ENCODE data around the gene CBY3.
"Not testable (repeated sequence)": the region's sequence is repeated elsewhere in the genome, so short reads cannot be mapped to it uniquely, and the experiment has no call there.

CBY3 gene

GRCh38 chr5:179668391-179668790 lies 12.4 kb downstream of the CBY3 start:
- no peak for DNase-seq

DNA sequence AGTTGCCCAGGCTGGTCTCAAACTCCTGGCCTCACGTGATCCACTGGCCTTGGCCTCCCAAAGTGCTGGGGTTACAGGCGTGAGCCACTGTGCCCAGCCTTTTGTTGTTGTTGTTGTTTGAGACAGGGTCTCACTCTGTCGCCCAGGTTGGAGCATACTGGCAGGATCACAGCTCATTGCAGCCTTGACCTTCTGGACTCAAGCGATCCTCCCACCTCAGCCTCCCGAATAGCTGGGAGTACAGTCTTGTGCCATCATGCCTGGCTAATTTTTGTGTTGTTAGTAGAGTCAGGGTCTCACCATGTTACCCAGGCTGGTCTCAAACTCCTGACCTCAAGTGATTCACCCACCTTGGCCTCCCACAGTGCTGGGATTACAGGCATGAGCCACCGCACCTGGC lies 19.2 kb downstream of the CBY3 start:
- not testable (repeated sequence) for DNase-seq

DNA sequence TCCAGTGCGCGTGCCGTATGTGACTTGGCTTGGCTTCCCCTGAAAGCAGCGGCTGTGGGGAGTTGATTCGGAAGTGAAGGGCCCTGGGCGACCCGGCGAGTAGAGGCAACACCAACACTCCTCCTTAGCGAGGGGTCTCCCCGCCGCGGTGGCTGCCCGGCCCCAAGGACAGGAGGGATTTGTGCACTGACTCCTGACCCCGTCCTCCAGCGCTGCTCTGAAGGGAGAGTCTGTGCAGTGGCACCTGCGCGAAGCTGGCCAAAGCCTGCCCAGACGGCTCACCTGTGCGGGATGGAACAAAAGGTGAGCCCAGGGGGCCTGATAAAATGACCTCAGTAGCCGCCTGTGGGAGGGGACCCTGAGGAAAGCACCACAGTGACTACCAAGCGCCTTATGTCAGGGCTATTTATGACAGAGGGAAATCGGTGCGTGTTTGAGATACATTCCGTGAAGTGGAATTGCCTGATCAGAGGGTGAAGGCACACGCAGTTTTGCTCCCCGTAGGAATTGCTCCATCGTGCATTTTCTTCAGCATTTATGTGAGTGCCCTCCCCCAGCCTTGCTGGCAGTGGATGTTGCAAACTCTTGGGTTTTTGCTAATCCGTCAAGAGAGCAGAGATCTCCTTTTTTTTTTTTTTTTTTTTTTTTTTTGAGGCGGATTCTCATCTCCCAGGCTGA lies 22.5 kb downstream of the CBY3 start:
- not testable (repeated sequence) for DNase-seq

DNA sequence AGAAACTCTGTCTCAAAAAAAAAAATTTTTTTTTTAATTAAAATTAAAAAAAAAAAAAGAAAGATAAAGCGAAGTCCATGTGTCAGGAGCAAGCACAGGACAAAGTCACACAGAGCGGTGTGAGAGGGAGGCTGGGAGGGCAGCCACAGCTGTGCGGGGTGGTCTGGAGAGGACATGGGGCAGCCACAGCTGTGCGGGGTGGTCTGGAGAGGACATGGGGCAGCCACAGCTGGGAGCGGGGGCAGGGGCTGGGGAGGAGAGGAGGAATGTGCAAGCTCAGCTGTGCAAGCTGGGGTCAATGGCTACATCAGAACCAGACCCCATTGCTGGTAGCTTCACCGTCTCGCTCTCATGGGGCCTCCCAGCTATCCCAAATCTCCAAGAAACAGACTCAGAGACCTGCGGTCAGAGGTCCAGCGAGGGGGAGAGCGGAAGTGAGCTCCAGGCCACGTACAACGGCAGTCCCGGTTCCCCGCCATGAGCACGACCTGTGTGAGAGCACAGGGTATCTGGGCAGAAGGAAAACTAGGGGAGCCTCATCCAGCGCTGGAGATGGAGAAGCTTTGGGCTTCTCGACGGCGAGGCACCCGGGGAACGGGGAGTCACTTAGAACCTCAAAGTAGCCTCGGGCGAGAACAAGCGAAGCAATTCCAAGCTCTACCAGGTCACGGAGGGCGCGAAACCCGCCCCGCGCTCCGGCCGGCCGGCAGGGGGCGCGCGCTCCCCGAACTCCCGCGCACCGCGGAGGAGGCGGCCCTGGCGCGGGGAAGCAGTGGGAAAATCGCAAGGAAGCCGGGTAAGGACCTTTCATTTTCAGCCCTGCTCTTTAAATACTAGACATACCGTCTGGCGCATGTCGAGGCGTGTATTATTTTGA lies 23.3 kb downstream of the CBY3 start:
- DNase-seq = not testable (repeated sequence)

DNA sequence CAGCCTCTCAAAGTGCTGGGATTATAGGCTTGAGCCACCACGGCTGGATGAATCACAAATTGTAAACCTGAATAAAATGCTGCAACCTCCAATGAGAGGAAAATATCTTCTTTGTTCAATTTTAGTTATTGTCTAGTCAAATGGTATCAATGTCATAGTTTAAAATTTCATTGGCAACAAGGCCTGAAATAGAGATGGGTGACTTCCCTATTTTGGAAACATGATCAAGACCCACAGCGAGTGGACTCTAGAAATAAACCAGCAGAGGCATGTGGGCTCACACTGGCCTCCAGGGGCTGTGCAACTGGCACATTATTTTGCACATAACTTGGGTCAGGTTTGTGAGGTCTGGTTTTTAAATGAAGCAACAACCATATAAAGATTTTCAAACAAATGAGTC lies 27.7 kb downstream of the CBY3 start:
- not testable (repeated sequence) for DNase-seq

GRCh38 chr5:179650245-179650644 lies 30.6 kb downstream of the CBY3 start:
- not testable (repeated sequence) for DNase-seq

DNA sequence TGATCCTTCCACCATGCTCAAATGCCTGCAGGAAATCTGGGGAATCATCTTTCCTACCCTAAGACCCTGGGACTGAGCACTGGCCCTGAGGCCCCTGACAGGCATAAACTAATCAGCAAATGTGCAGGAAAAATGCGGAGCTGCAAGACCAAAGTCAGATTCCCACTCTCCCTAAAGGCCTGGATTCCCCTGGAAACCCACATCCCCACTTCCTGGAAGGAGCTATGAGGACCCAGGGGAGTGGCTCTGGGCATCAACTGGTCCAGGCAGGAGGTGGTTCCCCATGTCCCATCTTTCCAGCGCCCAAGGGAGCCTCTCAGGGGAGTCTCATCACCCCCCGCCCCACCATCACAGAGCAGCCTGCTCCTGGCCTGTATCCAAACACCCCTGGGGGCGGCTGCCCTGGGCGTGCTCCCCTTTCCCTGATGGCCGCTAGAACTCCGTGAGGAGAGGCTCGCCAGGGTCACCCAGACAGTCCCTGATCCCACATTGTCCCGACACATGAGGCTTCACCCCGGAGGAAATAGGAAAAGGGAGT lies 31.6 kb downstream of the CBY3 start:
- DNase-seq = not testable (repeated sequence)

DNA sequence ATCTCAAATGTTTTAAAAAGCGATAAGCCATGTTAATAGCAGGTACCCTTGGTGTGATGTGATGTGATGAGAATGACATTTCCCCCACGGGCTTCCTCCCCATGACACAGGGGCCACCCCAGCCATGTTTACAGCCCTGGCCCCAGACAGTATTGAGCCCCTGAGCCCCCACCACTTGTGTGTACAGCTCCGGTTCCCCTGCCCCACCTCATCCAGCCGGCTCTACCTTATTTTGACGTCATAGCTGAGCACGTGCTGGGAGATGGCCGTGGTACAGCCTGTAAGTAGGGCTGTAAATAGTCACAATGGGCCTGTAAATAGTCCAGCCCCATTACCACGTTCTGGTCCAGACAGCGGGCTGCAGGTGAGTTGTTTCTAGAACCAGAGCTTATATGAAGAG lies 32.4 kb downstream of the CBY3 start:
- no peak for DNase-seq

- not testable (repeated sequence) for DNase-seq
These were observed 36.1 kb downstream of the CBY3 start for GRCh38 chr5:179644766-179645165.

DNA sequence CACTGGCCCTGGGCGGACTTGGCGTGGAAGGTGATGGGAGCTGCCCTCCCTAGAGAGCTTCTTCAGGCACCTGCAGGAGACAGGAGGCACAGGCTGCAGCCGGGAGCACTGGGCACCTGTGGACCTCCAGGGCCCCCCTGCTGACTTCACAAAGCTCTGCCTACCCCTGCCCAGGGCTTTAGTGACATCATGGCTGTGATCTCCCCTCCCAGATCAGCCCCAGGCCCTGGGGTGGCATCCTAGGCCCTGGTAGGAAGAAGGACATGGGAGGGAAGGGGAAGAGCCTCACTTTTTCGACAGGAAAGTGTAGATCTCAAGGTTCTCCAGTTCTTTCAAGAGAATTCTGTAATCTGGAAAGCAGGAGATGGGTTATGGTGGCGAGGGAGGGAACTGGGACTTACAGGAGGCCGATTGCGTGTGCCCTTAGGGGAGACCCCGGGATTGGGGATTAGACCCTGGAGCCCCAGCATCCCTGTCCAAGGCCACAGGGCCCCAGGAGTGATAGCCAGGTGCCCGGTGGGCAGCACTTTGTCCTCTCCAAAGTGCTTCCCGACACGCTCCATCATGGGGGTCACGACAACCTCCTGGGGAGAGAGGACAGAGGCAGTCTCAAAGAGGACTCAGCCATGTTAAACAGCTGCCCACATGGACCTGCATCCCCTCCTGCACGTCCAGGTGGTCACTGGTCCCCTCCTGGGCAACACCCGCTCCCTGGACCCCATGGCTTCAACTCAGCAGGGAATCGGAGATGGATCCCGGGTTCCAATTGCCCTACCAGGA lies 37.5 kb downstream of the CBY3 start:
- not testable (repeated sequence) for DNase-seq

DNA sequence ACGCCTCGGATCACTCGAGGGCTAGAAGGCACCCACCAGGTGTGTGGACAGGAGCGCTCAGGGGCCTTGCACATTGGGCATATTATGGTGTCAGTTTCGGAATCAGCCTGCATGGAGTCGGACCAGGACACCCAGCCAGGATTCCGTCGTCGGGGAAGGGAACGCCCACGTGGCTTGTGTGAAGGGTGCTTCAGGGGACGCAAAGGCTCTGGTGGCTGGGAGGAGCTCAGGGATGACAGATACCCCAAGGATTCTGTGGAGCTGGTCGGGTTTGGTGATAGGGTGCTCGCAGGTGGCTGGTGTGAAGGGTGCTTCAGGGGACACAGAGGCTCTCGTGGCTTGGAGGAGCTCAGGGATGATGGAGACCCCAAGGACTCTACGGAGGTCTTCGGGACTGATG lies 38.2 kb downstream of the CBY3 start:
- DNase-seq = not testable (repeated sequence)

- not testable (repeated sequence) for DNase-seq
These were observed 39.1 kb downstream of the CBY3 start for GRCh38 chr5:179641745-179642144.

DNA sequence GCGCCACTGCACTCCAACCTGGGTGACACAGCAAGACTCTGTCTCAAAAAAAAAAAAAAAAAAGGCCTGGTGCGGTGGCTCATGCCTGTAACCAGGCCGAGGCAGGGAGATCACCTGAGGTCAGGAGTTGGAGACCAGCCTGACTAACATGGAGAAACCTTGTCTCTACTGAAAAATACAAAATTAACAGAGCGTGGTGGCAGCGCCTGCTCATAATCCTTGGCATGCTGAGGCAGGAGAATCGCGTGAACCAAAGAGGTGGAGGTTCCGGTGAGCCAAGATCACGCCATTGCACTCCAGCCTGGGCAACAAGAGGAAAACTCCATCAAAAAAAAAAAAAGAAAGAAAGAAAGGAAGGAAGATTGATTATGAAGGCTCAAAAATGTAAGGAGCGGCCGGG lies 41.5 kb downstream of the CBY3 start:
- not testable (repeated sequence) for DNase-seq

GRCh38 chr5:179634370-179635172 lies 46.3 kb downstream of the CBY3 start:
- not testable (repeated sequence) for DNase-seq

- not testable (repeated sequence) for DNase-seq
These were observed 47.1 kb downstream of the CBY3 start for GRCh38 chr5:179633501-179634369.

Measured in NCI-H2029 (cell line).